AG10803 (cell line): ENCODE data around the gene SEMA3C.

Experiments used
- DNase-seq: peaks from one replicate; pipeline ENCODE4 v3.0.0; 2010; ENCODE audit warnings: low read depth
- H3K4me3 ChIP-seq: 2 replicates; pipeline ENCODE4 v1.5.1; 2011; ENCODE audit warnings: mild to moderate bottlenecking, low read length, control low read depth
- CTCF ChIP-seq: conservative IDR thresholded peaks from 2 replicates; pipeline ENCODE4 v1.5.1; 2011; ENCODE audit warnings: mild to moderate bottlenecking, low read length, control low read depth, inconsistent platforms

The SEMA3C gene

GRCh38 chr7:80707318-80707717 is 211.5 kb downstream of the SEMA3C start:
- DNase-seq: peak; percentile 44

GRCh38 chr7:80705130-80705781 is 213.6 kb downstream of the SEMA3C start:
- no peak overlapping the region for H3K4me3 ChIP-seq
- TF ChIP-seq CTCF: no peak
- DNase-seq: no peak

More at GRCh38 chr7:80707318-80707717, 211.5 kb downstream of the SEMA3C start:
- no peak for TF ChIP-seq CTCF
- no peak overlapping the region for H3K4me3 ChIP-seq

- DNase-seq: no peak
- no peak for TF ChIP-seq CTCF
- H3K4me3 ChIP-seq: no peak overlapping the region
Observed at GRCh38 chr7:80703272-80703671, 215.6 kb downstream of the SEMA3C start.

GRCh38 chr7:80699721-80700256 is 219.1 kb downstream of the SEMA3C start:
- no peak overlapping the region for H3K4me3 ChIP-seq
- DNase-seq: no peak
- no peak for TF ChIP-seq CTCF

GRCh38 chr7:80699045-80699638 is 219.7 kb downstream of the SEMA3C start:
- peak; percentile 53 for DNase-seq
- TF ChIP-seq CTCF: peak; percentile 68
- no peak overlapping the region for H3K4me3 ChIP-seq
